Endothelial cell of umbilical vein (primary cell): Measurements from ENCODE around the gene ORM2. TPM values are rescaled to one million over a fixed set of nuclear protein-coding genes. Genes with fewer than 3 reads are reported as not detected.

Experiments used
- BruUV-seq: library from RNA; stranded (reverse); fragments of 400-500 nt; replicated peaks from 2 replicates; lab custom pipeline; 2021; lab: Mats Ljungman, UMichigan
- CTCF ChIA-PET: fragments of 300-600, 350-600 bp; sonication (Branson Sonifier 250); formaldehyde crosslinking; loops from one replicate; lab custom pipeline; 2021; ENCODE audit warnings: antibody characterized with exemption, inconsistent platforms; lab: Charles Lee
- POLR2A ChIA-PET: fragments of 300-600, 350-600 bp; sonication (Branson Sonifier 250); formaldehyde crosslinking; loops from one replicate; lab custom pipeline; 2021; ENCODE audit warnings: antibody characterized with exemption, inconsistent platforms; lab: Charles Lee
- DNase-seq: peaks from one replicate; pipeline ENCODE4 v3.0.0-alpha.2; 2011; ENCODE audit warnings: low read depth, low spot score
- FAIRE-seq: peaks from 2 replicates; lab custom pipeline; 2011; peaks lifted over from hg19 to GRCh38; lab: Jason Lieb, UNC
- H2AFZ ChIP-seq: 2 replicates; pipeline ENCODE4 v1.6.0; 2012; ENCODE audit warnings: low read depth, low read length, control low read depth, inconsistent platforms
- H3K27ac ChIP-seq: 2 replicates; pipeline ENCODE4 v1.5.1; 2011; ENCODE audit warnings: low read depth, mild to moderate bottlenecking, control low read depth, low read length, moderate library complexity; ENCODE audit not compliant: insufficient read depth
- H3K27me3 ChIP-seq, 2 experiments: 2 replicates each; pipeline versions ENCODE4 v1.6.0 to v1.6.1; 2011; ENCODE audit warnings: low read length in 2 of 2, mixed read lengths in 1 of 2; ENCODE audit not compliant: control insufficient read depth in 2 of 2, insufficient read depth in 2 of 2
- H3K36me3 ChIP-seq, 2 experiments: 2 replicates in 1 of 2; 3 replicates in 1 of 2; pipeline ENCODE4 v1.5.1; 2011; ENCODE audit warnings: low read length in 2 of 2, mild to moderate bottlenecking in 1 of 2, moderate library complexity in 1 of 2; ENCODE audit not compliant: control insufficient read depth in 2 of 2, insufficient read depth in 2 of 2; ENCODE audit errors: extremely low read depth in 1 of 2
- H3K4me1 ChIP-seq: 3 replicates; pipeline ENCODE4 v1.5.1; 2011; ENCODE audit warnings: mild to moderate bottlenecking, low read length; ENCODE audit not compliant: control insufficient read depth, insufficient read depth; ENCODE audit errors: extremely low read depth
- H3K4me2 ChIP-seq: 2 replicates; pipeline ENCODE4 v1.6.1; 2011; ENCODE audit warnings: low read length, control low read depth, mixed read lengths; ENCODE audit not compliant: insufficient read depth
- H3K4me3 ChIP-seq, 3 experiments: fragments of 200-600 bp in 1 of 3; sonication (generic), shearing (Covaris generic) in 1 of 3; replicated peaks in 1 of 3; 2 replicates each; pipeline ENCODE4 v1.5.1; 2011 to 2016; ENCODE audit warnings: control low read depth in 3 of 3, low read length in 3 of 3, mild to moderate bottlenecking in 2 of 3, inconsistent platforms in 1 of 3, low read depth in 1 of 3, moderate library complexity in 1 of 3; ENCODE audit not compliant: insufficient read depth in 1 of 3
- H3K79me2 ChIP-seq: 2 replicates; pipeline ENCODE4 v1.6.0; 2012; ENCODE audit warnings: low read length, inconsistent platforms; ENCODE audit not compliant: control insufficient read depth, insufficient read depth
- H3K9ac ChIP-seq: replicated peaks from 2 replicates; pipeline ENCODE3; 2011; ENCODE audit warnings: low read length, control low read depth; ENCODE audit not compliant: insufficient read depth; ENCODE audit errors: extremely low read depth
- H3K9me1 ChIP-seq: replicated peaks from 3 replicates; pipeline ENCODE4 v1.6.0; 2011; ENCODE audit warnings: mild to moderate bottlenecking, low read length; ENCODE audit not compliant: control insufficient read depth, insufficient read depth; ENCODE audit errors: extremely low read depth
- H3K9me3 ChIP-seq: replicated peaks from 2 replicates; pipeline ENCODE4 v1.5.1; 2012; ENCODE audit warnings: low read length, inconsistent platforms; ENCODE audit not compliant: control insufficient read depth, insufficient read depth
- H4K20me1 ChIP-seq: replicated peaks from 2 replicates; pipeline ENCODE3; 2011; ENCODE audit warnings: mild to moderate bottlenecking, low read length; ENCODE audit not compliant: control insufficient read depth, insufficient read depth; ENCODE audit errors: extremely low read depth
- EZH2 ChIP-seq: IDR thresholded peaks from 2 replicates; pipeline ENCODE4 v1.6.1; 2012; ENCODE audit warnings: borderline replicate concordance, low read depth, mild to moderate bottlenecking, moderate library complexity, low read length, inconsistent platforms; ENCODE audit not compliant: severe bottlenecking
- FOS ChIP-seq: IDR thresholded peaks from 2 replicates; pipeline ENCODE4 v1.6.1; 2011; ENCODE audit warnings: mild to moderate bottlenecking, low read length, moderate library complexity, borderline replicate concordance; ENCODE audit not compliant: insufficient read depth
- GATA2 ChIP-seq: IDR thresholded peaks from 2 replicates; pipeline ENCODE4 v1.7.0; 2011; ENCODE audit warnings: low read depth, mild to moderate bottlenecking, moderate library complexity, mixed read lengths, low read length; ENCODE audit not compliant: insufficient read length, insufficient read depth
- JUN ChIP-seq: IDR thresholded peaks from 2 replicates; pipeline ENCODE4 v1.6.1; 2011; ENCODE audit warnings: borderline replicate concordance, low read depth; ENCODE audit not compliant: insufficient read length, insufficient read depth
- MYC ChIP-seq: IDR thresholded peaks from one replicate; pipeline ENCODE4 v1.6.1; 2011; ENCODE audit warnings: mild to moderate bottlenecking, low read depth, low read length
- POLR2A ChIP-seq: IDR thresholded peaks from 2 replicates; pipeline ENCODE4 v1.6.1; 2012; ENCODE audit warnings: low read depth, mild to moderate bottlenecking, control low read depth, low read length
- POLR2AphosphoS5 ChIP-seq: IDR thresholded peaks from 2 replicates; pipeline ENCODE4 v1.6.1; 2012; ENCODE audit warnings: low read depth, mild to moderate bottlenecking, control low read depth, low read length, moderate library complexity; ENCODE audit not compliant: insufficient read depth
- dilution Hi-C: fragments of 300-500 bp; cut with MboI; formaldehyde crosslinking; loops from one replicate; pipeline ENCODE4 v1.15.0; 2019; ENCODE audit warnings: low sequenced_read_pairs; ENCODE audit not compliant: extremely low pct_ligation_motif_present
- intact Hi-C: fragments of 100-400 bp; cut with micrococcal nuclease; formaldehyde crosslinking; loops from one replicate; pipeline ENCODE4 v1.10.0; 2022
- polyA plus RNA-seq, 4 experiments: library from polyadenylated mRNA; depleted of rRNA in 3 of 4; stranded (reverse) in 3 of 4; unstranded in 1 of 4; fragments of >200 nt; gene quantifications; 2 replicates each; pipeline versions ENCODE4 v1.2.1 to v1.2.3, GENCODE V29; 2011 to 2012; ENCODE audit warnings: missing spikeins in 1 of 4
- total RNA-seq: library from RNA; stranded (reverse); gene quantifications from 2 replicates; pipeline ENCODE4 v1.2.3, GENCODE V29; 2021
- TF ChIP-seq, protein P1 (sequence below), 2 donors: IDR thresholded peaks; 1 replicate in 1 of 2; 2 replicates in 1 of 2; pipeline ENCODE4 v1.5.1; 2011; ENCODE audit warnings: low read length in 2 of 2, mild to moderate bottlenecking in 2 of 2, moderate library complexity in 2 of 2, control low read depth in 1 of 2, inconsistent platforms in 1 of 2, low read depth in 1 of 2; ENCODE audit not compliant: insufficient read depth in 1 of 2; ENCODE audit errors: extremely low read depth in 1 of 2
- TF ChIP-seq, protein P2 (sequence below): IDR thresholded peaks from 2 replicates; pipeline ENCODE4 v1.6.1; 2011; ENCODE audit not compliant: insufficient read depth, insufficient read length

ORM2 gene
- total and polyA plus RNA-seq, 2 donors (not counting 3 experiments of a cell fraction or from before 2014, with no cell fraction given): not detected

DNA sequence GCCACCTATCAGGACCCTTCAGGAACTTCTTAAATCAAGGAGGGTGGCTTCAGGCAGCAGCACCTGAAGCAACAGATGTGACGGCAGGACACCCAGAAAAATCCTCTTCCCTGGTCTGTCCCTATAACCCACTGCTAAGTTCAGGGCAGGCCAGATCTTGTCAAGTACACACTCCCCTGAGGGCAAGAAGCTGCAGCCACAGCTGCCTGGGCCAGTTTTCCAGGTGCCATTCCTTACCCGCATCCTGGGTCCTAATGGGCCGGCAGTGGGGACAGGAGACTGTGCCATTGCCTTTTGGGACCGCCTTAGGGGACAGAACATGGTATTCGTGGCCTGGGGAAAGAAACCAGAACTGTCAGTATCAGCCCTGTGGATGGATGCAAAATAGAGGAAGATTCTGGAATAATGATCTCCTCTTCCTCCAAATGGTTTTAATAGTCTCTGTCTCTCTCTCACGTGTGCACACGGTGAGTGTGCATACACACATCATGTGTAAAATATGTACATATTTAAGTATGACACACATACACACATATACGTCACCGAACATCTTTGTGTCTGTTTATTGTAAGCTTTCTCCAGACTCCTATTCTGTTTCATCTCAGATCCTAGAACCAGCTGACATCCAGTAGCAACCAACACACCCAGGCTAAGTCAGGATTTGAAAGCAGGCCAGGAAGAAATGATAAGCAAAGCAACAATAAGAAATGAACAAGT is 14.0 kb downstream of the ORM2 start:
- no TSS peak for BruUV-seq
- TF ChIP-seq GATA2: no peak
- no peak for TF ChIP-seq FOS
- TF ChIP-seq, protein P1, sequence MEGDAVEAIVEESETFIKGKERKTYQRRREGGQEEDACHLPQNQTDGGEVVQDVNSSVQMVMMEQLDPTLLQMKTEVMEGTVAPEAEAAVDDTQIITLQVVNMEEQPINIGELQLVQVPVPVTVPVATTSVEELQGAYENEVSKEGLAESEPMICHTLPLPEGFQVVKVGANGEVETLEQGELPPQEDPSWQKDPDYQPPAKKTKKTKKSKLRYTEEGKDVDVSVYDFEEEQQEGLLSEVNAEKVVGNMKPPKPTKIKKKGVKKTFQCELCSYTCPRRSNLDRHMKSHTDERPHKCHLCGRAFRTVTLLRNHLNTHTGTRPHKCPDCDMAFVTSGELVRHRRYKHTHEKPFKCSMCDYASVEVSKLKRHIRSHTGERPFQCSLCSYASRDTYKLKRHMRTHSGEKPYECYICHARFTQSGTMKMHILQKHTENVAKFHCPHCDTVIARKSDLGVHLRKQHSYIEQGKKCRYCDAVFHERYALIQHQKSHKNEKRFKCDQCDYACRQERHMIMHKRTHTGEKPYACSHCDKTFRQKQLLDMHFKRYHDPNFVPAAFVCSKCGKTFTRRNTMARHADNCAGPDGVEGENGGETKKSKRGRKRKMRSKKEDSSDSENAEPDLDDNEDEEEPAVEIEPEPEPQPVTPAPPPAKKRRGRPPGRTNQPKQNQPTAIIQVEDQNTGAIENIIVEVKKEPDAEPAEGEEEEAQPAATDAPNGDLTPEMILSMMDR (IDR thresholded peaks at IDR 0.05; ENCODE audit: extremely low read depth in 1 of 2, insufficient read depth in 1 of 2, low read depth in 1 of 2, low read length in 2 of 2): no peak
- no peak for TF ChIP-seq JUN
- no peak for TF ChIP-seq MYC
- no peak for TF ChIP-seq POLR2A
- TF ChIP-seq, protein P2, sequence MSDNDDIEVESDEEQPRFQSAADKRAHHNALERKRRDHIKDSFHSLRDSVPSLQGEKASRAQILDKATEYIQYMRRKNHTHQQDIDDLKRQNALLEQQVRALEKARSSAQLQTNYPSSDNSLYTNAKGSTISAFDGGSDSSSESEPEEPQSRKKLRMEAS: no peak
- TF ChIP-seq POLR2AphosphoS5: no peak
- no peak for TF ChIP-seq EZH2
- Histone ChIP-seq H2AFZ (no peak overlapping the region), H3K27me3 (no peaks in the 10 kb centered on the region), H4K20me1 (no peaks in the 10 kb centered on the region), H3K9me3 (no peaks in the 10 kb centered on the region), H3K9me1 (no peaks in the 10 kb centered on the region), H3K9ac (no peak overlapping the region), H3K27ac (no peak overlapping the region), H3K4me3 (no peak overlapping the region), H3K79me2 (no peaks in the 10 kb centered on the region), H3K4me2 (no peak overlapping the region), H3K36me3 (peaks cover 8 to 47% of the 10 kb centered on the region in 2 experiments), H3K4me1 (no peaks in the 10 kb centered on the region)
- intact Hi-C loops (no loop called here), dilution Hi-C loops (no loop called here)
- no peak for FAIRE-seq
- no peak for DNase-seq
- CTCF ChIA-PET: no interaction called here
- POLR2A ChIA-PET: no interaction called here
